Ovary (tissue), 1 donor: ENCODE measurements around the gene ACLY.

Source experiments
- EP300 ChIP-seq: sonication (generic); formaldehyde crosslinking; IDR thresholded peaks from one replicate; pipeline ENCODE4 v1.6.1; 2017; ENCODE audit warnings: antibody characterized with exemption
- POLR2A ChIP-seq: fragments of 450-650 bp; IDR thresholded peaks from one replicate; pipeline ENCODE4 v1.6.1; 2017; ENCODE audit warnings: antibody characterized with exemption, mild to moderate bottlenecking, moderate library complexity

DNA sequence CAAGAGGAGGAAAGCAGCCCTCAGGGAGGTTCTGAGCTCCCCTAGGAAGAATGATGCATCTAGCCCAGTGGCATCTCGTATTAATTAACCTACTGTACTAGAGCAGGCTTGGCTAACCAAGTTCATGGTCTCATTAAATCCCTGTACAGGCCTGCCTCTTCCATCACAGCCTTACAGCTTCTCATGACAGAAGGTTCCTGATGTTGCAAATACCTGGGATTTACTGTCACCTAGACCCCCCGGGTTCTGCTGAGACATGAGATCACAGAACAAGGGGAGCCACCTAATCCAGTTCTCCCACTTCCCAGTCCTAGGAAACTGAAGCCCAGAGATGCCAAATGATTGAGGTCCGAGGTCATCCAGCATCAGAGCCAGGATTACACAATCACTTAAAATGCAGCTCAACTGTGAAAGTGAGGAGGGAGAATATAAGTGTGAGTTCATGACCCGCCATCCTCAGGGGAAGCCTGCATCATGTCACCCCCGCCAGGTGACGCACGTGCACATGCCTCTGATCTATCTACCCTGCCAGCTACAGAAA, 23.9 kb downstream of the ACLY start:
- no peak for TF ChIP-seq POLR2A
- no peak for TF ChIP-seq EP300
